Tibial nerve (tissue), 4 donors: Measurements from ENCODE around the gene GALNT10.

ENCODE experiments used
- EP300 ChIP-seq, 2 donors: sonication (generic); formaldehyde crosslinking; IDR thresholded peaks; one replicate each; pipeline ENCODE4 v1.6.1; 2017; ENCODE audit warnings: antibody characterized with exemption in 2 of 2, mild to moderate bottlenecking in 1 of 2
- POLR2A ChIP-seq, 2 donors: fragments of 450-650 bp; IDR thresholded peaks; one replicate each; pipeline ENCODE4 v1.6.1; 2017; ENCODE audit warnings: antibody characterized with exemption in 2 of 2, mild to moderate bottlenecking in 2 of 2, moderate library complexity in 2 of 2
- TF ChIP-seq, protein P1 (sequence below), 5 experiments: fragments of 200-600 bp in 3 of 5; fragments of 450-650 bp in 2 of 5; sonication (generic) in 3 of 5; IDR thresholded peaks; one replicate each; pipeline ENCODE4 v1.5.1; 2016 to 2019; ENCODE audit warnings: antibody characterized with exemption in 5 of 5, mild to moderate bottlenecking in 3 of 5, moderate library complexity in 2 of 5

DNA sequence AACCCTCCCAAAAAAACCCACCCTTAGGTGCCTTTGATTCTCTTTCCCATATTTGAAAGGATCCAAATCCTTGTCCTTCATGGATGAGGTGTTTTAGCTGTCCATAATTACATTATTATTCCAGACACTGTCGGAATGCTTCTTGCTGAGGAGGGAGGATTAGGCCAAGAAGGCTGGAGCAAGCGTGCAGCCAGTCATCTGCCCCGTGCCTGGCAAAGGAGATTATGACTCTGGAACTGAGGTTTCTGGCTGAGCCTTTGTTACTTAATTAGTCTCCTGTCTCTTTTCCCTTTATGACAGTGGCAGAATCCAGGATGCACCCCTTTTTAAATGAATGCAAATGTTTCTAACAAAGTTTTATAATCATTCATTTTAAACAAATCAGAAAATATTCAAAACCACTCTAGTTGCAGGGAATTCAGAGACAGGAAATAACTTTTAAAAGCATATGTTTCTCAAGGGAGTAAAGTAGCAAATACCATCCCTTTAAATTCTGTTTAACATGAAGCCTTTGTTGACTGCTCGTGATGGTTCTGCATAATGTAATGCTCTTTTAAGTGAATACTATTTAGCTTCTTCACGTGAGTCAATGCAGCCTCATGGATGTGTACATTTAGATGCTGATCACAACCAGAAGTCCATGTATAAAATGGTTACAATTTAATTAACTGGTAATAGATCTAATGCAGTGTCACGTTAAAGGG, 69.8 kb downstream of the GALNT10 start:
- TF ChIP-seq POLR2A (IDR thresholded peaks at IDR 0.05) (no peak), EP300 (IDR thresholded peaks at IDR 0.05) (no peak)
- TF ChIP-seq, protein P1, sequence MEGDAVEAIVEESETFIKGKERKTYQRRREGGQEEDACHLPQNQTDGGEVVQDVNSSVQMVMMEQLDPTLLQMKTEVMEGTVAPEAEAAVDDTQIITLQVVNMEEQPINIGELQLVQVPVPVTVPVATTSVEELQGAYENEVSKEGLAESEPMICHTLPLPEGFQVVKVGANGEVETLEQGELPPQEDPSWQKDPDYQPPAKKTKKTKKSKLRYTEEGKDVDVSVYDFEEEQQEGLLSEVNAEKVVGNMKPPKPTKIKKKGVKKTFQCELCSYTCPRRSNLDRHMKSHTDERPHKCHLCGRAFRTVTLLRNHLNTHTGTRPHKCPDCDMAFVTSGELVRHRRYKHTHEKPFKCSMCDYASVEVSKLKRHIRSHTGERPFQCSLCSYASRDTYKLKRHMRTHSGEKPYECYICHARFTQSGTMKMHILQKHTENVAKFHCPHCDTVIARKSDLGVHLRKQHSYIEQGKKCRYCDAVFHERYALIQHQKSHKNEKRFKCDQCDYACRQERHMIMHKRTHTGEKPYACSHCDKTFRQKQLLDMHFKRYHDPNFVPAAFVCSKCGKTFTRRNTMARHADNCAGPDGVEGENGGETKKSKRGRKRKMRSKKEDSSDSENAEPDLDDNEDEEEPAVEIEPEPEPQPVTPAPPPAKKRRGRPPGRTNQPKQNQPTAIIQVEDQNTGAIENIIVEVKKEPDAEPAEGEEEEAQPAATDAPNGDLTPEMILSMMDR (IDR thresholded peaks at IDR 0.05) = no peak
